Lower leg skin (tissue), 3 donors: Measurements from ENCODE around the gene PDE7B.

Experiments
- POLR2A ChIP-seq, 2 donors: fragments of 450-650 bp; IDR thresholded peaks; one replicate each; pipeline ENCODE4 v1.6.1; 2016 to 2017; ENCODE audit warnings: antibody characterized with exemption in 2 of 2, mild to moderate bottlenecking in 1 of 2, moderate library complexity in 1 of 2
- TF ChIP-seq, protein P1 (sequence below), 3 donors: fragments of 450-650 bp; IDR thresholded peaks; one replicate each; pipeline ENCODE4 v1.5.1; 2016; ENCODE audit warnings: antibody characterized with exemption in 3 of 3, mild to moderate bottlenecking in 3 of 3, moderate library complexity in 2 of 3

DNA sequence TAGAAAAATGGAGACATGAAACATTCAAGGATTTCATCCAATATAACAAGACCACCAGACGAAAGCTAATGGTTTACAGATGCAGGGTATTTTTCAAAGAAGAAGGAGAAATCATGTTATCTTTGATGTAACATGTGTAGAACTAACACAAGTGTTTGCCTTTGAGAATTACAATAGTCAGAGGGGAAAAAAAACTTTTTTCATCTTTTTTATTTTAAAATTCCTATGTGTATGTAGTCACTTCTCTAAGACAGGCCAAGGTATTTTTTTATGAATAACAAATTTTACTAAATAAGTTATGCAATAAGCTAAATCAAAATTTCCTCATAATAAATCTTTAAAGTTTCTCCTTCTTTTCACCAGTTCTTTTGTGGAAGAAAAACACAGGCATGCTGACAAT is 161.4 kb downstream of the PDE7B start:
- TF ChIP-seq POLR2A (IDR thresholded peaks at IDR 0.05), result no peak
- TF ChIP-seq, protein P1, sequence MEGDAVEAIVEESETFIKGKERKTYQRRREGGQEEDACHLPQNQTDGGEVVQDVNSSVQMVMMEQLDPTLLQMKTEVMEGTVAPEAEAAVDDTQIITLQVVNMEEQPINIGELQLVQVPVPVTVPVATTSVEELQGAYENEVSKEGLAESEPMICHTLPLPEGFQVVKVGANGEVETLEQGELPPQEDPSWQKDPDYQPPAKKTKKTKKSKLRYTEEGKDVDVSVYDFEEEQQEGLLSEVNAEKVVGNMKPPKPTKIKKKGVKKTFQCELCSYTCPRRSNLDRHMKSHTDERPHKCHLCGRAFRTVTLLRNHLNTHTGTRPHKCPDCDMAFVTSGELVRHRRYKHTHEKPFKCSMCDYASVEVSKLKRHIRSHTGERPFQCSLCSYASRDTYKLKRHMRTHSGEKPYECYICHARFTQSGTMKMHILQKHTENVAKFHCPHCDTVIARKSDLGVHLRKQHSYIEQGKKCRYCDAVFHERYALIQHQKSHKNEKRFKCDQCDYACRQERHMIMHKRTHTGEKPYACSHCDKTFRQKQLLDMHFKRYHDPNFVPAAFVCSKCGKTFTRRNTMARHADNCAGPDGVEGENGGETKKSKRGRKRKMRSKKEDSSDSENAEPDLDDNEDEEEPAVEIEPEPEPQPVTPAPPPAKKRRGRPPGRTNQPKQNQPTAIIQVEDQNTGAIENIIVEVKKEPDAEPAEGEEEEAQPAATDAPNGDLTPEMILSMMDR (IDR thresholded peaks at IDR 0.05), result no peak
